ENCODE measurements around the gene SLC4A8.

GRCh38 chr12:51548241-51548640 is 123.6 kb downstream of the SLC4A8 start:
- TF ChIP-seq, protein P1, sequence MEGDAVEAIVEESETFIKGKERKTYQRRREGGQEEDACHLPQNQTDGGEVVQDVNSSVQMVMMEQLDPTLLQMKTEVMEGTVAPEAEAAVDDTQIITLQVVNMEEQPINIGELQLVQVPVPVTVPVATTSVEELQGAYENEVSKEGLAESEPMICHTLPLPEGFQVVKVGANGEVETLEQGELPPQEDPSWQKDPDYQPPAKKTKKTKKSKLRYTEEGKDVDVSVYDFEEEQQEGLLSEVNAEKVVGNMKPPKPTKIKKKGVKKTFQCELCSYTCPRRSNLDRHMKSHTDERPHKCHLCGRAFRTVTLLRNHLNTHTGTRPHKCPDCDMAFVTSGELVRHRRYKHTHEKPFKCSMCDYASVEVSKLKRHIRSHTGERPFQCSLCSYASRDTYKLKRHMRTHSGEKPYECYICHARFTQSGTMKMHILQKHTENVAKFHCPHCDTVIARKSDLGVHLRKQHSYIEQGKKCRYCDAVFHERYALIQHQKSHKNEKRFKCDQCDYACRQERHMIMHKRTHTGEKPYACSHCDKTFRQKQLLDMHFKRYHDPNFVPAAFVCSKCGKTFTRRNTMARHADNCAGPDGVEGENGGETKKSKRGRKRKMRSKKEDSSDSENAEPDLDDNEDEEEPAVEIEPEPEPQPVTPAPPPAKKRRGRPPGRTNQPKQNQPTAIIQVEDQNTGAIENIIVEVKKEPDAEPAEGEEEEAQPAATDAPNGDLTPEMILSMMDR (conservative IDR thresholded peaks at IDR 0.05) = no peak
- no peak for TF ChIP-seq ZFX (IDR thresholded peaks at IDR 0.05)
